Measurements from ENCODE around the gene CHRDL2. TPM values are rescaled to one million over a fixed set of nuclear protein-coding genes. Genes with fewer than 3 reads are reported as not detected.

The CHRDL2 gene
- total and polyA plus RNA-seq, 2 donors (not counting 1 experiment from before 2014, with no cell fraction given), result not detected

GRCh38 chr11:74691755-74692154 is 39.5 kb downstream of the CHRDL2 start:
- no peaks in the 10 kb centered on the region for H3K9me3 ChIP-seq (ENCODE audit: control insufficient read depth, insufficient read depth, low read depth, low read length)
- H3K36me3 ChIP-seq (ENCODE audit: control insufficient read depth, insufficient read depth, low read length), result no peaks in the 10 kb centered on the region
- no peak for DNase-seq (ENCODE audit: low read depth in 2 of 2)
- no peak overlapping the region for H2AFZ ChIP-seq (ENCODE audit: low read length)
- no peaks in the 10 kb centered on the region for H4K20me1 ChIP-seq (ENCODE audit: control insufficient read depth, extremely low read depth, insufficient read depth, low read length)
- no peaks in the 10 kb centered on the region for H3K79me2 ChIP-seq (ENCODE audit: control insufficient read depth, insufficient read depth, low read length)
- H3K4me2 ChIP-seq (ENCODE audit: extremely low read depth, insufficient read depth, low read length), result no peak overlapping the region
- no peak for TF ChIP-seq CTCF (conservative IDR thresholded peaks at IDR 0.05 in 1 of 2, IDR thresholded peaks at IDR 0.05 in 1 of 2; ENCODE audit: low read depth in 1 of 2, low read length in 2 of 2)
- no peak for TF ChIP-seq EZH2 (IDR thresholded peaks at IDR 0.05; ENCODE audit: low read length, missing control alignments)
- no peak overlapping the region for H3K9ac ChIP-seq (ENCODE audit: insufficient read depth, low read length)
- peaks cover 4% of the 10 kb centered on the region for H3K27me3 ChIP-seq (ENCODE audit: control insufficient read depth, insufficient read depth, low read length)
- H3K4me1 ChIP-seq (ENCODE audit: control insufficient read depth, extremely low read depth, insufficient read depth, low read length), result peaks cover 7% of the 10 kb centered on the region
- H3K27ac ChIP-seq (ENCODE audit: insufficient read depth, low read length), result no peak overlapping the region
- no peak overlapping the region for H3K4me3 ChIP-seq (replicated peaks in 1 of 4; ENCODE audit: control extremely low read depth in 1 of 4, insufficient read depth in 1 of 4, low read depth in 3 of 4, low read length in 4 of 4)

GRCh38 chr11:74689666-74690065 is 41.6 kb downstream of the CHRDL2 start:
- H3K4me1 ChIP-seq (ENCODE audit: control insufficient read depth, extremely low read depth, insufficient read depth, low read length), result peaks cover 4% of the 10 kb centered on the region
- H3K9me3 ChIP-seq (ENCODE audit: control insufficient read depth, insufficient read depth, low read depth, low read length), result no peaks in the 10 kb centered on the region
- no peak overlapping the region for H3K27ac ChIP-seq (ENCODE audit: insufficient read depth, low read length)
- H3K9ac ChIP-seq (ENCODE audit: insufficient read depth, low read length), result no peak overlapping the region
- no peak overlapping the region for H3K4me3 ChIP-seq (replicated peaks in 1 of 4; ENCODE audit: control extremely low read depth in 1 of 4, insufficient read depth in 1 of 4, low read depth in 3 of 4, low read length in 4 of 4)
- TF ChIP-seq CTCF (conservative IDR thresholded peaks at IDR 0.05 in 1 of 2, IDR thresholded peaks at IDR 0.05 in 1 of 2; ENCODE audit: low read depth in 1 of 2, low read length in 2 of 2), result no peak
- TF ChIP-seq EZH2 (IDR thresholded peaks at IDR 0.05; ENCODE audit: low read length, missing control alignments), result no peak
- no peak overlapping the region for H2AFZ ChIP-seq (ENCODE audit: low read length)
- no peaks in the 10 kb centered on the region for H3K36me3 ChIP-seq (ENCODE audit: control insufficient read depth, insufficient read depth, low read length)
- no peak overlapping the region for H3K4me2 ChIP-seq (ENCODE audit: extremely low read depth, insufficient read depth, low read length)
- H3K79me2 ChIP-seq (ENCODE audit: control insufficient read depth, insufficient read depth, low read length), result no peaks in the 10 kb centered on the region
- peak; percentile 51 to 68 for DNase-seq (ENCODE audit: low read depth in 2 of 2)
- H3K27me3 ChIP-seq (ENCODE audit: control insufficient read depth, insufficient read depth, low read length), result peaks cover 4% of the 10 kb centered on the region
- H4K20me1 ChIP-seq (ENCODE audit: control insufficient read depth, extremely low read depth, insufficient read depth, low read length), result no peaks in the 10 kb centered on the region

- no peak for TF ChIP-seq EZH2 (IDR thresholded peaks at IDR 0.05; ENCODE audit: low read length, missing control alignments)
- TF ChIP-seq CTCF (conservative IDR thresholded peaks at IDR 0.05 in 1 of 2, IDR thresholded peaks at IDR 0.05 in 1 of 2; ENCODE audit: low read depth in 1 of 2, low read length in 2 of 2), result no peak
- no peak overlapping the region for H3K9ac ChIP-seq (ENCODE audit: insufficient read depth, low read length)
- peaks cover 9% of the 10 kb centered on the region for H3K4me1 ChIP-seq (ENCODE audit: control insufficient read depth, extremely low read depth, insufficient read depth, low read length)
- no peak overlapping the region for H2AFZ ChIP-seq (ENCODE audit: low read length)
- no peaks in the 10 kb centered on the region for H3K79me2 ChIP-seq (ENCODE audit: control insufficient read depth, insufficient read depth, low read length)
- H3K4me3 ChIP-seq (replicated peaks in 1 of 4; ENCODE audit: control extremely low read depth in 1 of 4, insufficient read depth in 1 of 4, low read depth in 3 of 4, low read length in 4 of 4), result no peak overlapping the region
- H3K27ac ChIP-seq (ENCODE audit: insufficient read depth, low read length), result no peak overlapping the region
- H3K27me3 ChIP-seq (ENCODE audit: control insufficient read depth, insufficient read depth, low read length), result no peaks in the 10 kb centered on the region
- peak; percentile 47 to 54 for DNase-seq (ENCODE audit: low read depth in 2 of 2)
- H3K9me3 ChIP-seq (ENCODE audit: control insufficient read depth, insufficient read depth, low read depth, low read length), result no peaks in the 10 kb centered on the region
- H4K20me1 ChIP-seq (ENCODE audit: control insufficient read depth, extremely low read depth, insufficient read depth, low read length), result no peaks in the 10 kb centered on the region
- H3K36me3 ChIP-seq (ENCODE audit: control insufficient read depth, insufficient read depth, low read length), result no peaks in the 10 kb centered on the region
- no peak overlapping the region for H3K4me2 ChIP-seq (ENCODE audit: extremely low read depth, insufficient read depth, low read length)
These were observed 43.8 kb downstream of the CHRDL2 start for GRCh38 chr11:74687237-74688023.
